BJ (cell line): ENCODE data around the gene DKK2. TPM values are rescaled to one million over a fixed set of nuclear protein-coding genes. Genes with fewer than 3 reads are reported as not detected.
"Not testable (repeated sequence)": the region's sequence is repeated elsewhere in the genome, so short reads cannot be mapped to it uniquely, and the experiment has no call there.

Source experiments
- CTCF ChIA-PET: fragments of 350-600 bp; formaldehyde crosslinking; extraction: SDS; loops from one replicate; lab custom pipeline; 2021; ENCODE audit warnings: antibody characterized with exemption, inconsistent platforms; lab: Yijun Ruan, JAX
- POLR2A ChIA-PET: fragments of 300-600 bp; sonication (Branson Sonifier 250); formaldehyde crosslinking; extraction: SDS; loops from one replicate; lab custom pipeline; 2021; ENCODE audit warnings: antibody characterized with exemption; lab: Charles Lee
- DNase-seq: peaks from one replicate; pipeline ENCODE4 v3.0.0-alpha.2; 2011; ENCODE audit warnings: low read depth
- H3K27me3 ChIP-seq: 2 replicates; pipeline ENCODE4 v1.6.0; 2011; ENCODE audit warnings: low read length; ENCODE audit not compliant: control insufficient read depth, insufficient read depth
- H3K36me3 ChIP-seq: 2 replicates; pipeline ENCODE4 v1.5.1; 2011; ENCODE audit warnings: low read length; ENCODE audit not compliant: control insufficient read depth, insufficient read depth
- H3K4me3 ChIP-seq: 2 replicates; pipeline ENCODE4 v1.5.1; 2011; ENCODE audit warnings: low read depth, mild to moderate bottlenecking, control low read depth, low read length
- polyA plus RNA-seq: library from polyadenylated mRNA; depleted of rRNA; stranded (reverse); fragments of >200 nt; gene quantifications from 2 replicates; pipeline ENCODE4 v1.2.3, GENCODE V29; 2011
- TF ChIP-seq, protein P1 (sequence below): IDR thresholded peaks from 2 replicates; pipeline ENCODE4 v1.5.1; 2011; ENCODE audit warnings: low read depth, mild to moderate bottlenecking, control low read depth, inconsistent platforms, low read length, moderate library complexity; ENCODE audit not compliant: insufficient read depth

The DKK2 gene
- polyA plus RNA-seq, 1 experiment, result 0.25 TPM

DNA sequence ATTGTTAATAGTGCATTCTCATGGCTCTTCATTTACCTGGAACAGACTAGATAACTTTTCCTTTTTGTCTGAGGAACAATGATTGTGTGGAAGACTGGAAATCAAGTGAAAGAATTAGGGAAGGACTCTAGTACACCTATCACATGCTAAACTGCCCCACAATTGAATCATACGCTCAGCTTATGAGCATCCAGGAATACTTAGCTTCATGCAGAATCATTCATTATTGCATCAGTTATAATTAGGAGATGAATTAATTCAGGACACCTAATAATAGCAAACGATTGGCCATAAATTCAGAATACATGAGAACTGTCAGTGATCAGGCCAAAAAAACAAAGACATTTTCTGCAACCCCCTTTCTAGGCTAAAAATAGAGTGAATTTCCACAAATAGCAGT, 106.9 kb downstream of the DKK2 start:
- CTCF ChIA-PET, result no interaction called here
- TF ChIP-seq, protein P1, sequence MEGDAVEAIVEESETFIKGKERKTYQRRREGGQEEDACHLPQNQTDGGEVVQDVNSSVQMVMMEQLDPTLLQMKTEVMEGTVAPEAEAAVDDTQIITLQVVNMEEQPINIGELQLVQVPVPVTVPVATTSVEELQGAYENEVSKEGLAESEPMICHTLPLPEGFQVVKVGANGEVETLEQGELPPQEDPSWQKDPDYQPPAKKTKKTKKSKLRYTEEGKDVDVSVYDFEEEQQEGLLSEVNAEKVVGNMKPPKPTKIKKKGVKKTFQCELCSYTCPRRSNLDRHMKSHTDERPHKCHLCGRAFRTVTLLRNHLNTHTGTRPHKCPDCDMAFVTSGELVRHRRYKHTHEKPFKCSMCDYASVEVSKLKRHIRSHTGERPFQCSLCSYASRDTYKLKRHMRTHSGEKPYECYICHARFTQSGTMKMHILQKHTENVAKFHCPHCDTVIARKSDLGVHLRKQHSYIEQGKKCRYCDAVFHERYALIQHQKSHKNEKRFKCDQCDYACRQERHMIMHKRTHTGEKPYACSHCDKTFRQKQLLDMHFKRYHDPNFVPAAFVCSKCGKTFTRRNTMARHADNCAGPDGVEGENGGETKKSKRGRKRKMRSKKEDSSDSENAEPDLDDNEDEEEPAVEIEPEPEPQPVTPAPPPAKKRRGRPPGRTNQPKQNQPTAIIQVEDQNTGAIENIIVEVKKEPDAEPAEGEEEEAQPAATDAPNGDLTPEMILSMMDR, result no peak
- H3K36me3 ChIP-seq, result no peaks in the 10 kb centered on the region
- no peak overlapping the region for H3K4me3 ChIP-seq
- POLR2A ChIA-PET, result no interaction called here
- no peaks in the 10 kb centered on the region for H3K27me3 ChIP-seq
- no peak for DNase-seq

DNA sequence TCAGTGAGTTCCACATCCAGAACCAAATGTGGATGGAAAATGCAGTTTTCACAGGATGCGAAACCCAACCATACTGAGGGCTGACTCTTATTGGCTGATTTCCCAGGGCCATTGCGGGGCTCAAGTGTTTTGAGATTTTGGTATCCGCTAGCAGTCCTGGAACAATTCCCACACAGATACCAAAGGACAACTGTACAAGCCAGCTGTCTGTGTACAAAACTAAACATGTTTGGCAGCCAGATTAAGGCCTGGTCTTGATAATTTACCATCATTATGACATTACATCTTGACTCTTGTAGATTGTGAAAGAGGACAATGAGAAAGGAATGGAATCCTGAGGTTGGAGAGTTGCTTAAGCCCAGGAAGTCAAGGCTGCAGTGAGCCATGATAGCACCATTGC, 121.9 kb downstream of the DKK2 start:
- ChIA-PET POLR2A (no interaction called here), CTCF (no interaction called here)
- no peak overlapping the region for H3K4me3 ChIP-seq
- TF ChIP-seq, protein P1, result no peak
- no peaks in the 10 kb centered on the region for H3K27me3 ChIP-seq
- no peak for DNase-seq
- no peaks in the 10 kb centered on the region for H3K36me3 ChIP-seq

DNA sequence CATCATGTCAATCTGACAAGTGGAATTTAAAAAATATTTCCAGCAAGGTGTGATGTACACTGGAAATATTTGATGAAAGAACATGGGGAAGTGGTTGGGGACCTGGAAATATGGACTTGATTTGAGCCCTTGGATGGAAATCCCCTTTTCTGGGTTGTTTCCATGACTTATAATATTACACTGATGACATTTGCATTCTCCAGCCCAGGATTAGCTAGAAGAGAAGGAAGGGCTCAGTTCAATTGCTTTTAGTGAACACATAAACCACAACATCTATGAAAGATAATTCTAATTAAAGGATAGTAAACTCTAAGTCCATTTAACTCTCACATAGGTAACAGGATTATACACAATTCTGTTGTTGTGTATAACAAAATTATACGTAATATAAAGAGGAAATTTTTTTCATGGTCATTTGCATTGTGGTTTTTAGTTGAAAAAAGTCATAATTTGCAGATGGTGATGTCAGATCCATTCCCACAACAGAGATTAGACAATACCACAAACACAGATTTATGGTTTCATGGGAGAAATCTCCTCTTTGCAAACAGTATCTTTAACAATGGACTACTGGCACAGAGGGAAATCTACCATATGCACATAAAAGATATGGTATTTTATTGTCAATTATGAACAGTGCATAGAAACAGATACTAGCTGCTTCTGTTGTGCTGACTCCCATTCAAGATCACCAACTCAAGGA, 126.5 kb downstream of the DKK2 start:
- TF ChIP-seq, protein P1, result no peak
- Histone ChIP-seq H3K27me3 (no peaks in the 10 kb centered on the region), H3K4me3 (no peak overlapping the region), H3K36me3 (no peaks in the 10 kb centered on the region)
- DNase-seq, result no peak
- ChIA-PET POLR2A (no interaction called here), CTCF (interaction anchor here (1.0 kb wide), 1 partner anchor 11 kb away, joined by 6 read pairs; no protein-coding TSS in a partner anchor)

DNA sequence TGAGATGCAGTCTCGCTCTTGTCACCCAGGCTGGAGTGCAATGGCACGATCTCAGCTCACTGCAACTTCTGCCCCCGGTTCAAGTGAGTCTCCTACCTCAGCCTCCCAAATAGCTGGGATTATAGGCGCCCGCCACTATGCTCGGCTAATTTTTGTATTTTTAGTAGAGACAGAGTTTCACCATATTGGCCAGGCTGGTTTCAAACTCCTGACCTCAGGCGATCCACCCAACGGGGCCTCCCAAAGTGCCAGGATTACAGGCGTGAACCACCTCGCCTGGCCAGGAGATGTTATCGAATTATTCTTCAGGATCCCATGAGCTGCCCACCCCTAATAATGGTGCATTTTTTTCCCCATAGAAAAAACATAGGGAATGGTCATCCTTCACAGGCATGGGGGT, 128.1 kb downstream of the DKK2 start:
- H3K4me3 ChIP-seq, H3K27me3 ChIP-seq, DNase-seq, H3K36me3 ChIP-seq, POLR2A ChIA-PET: not testable (repeated sequence)
- CTCF ChIA-PET, result interaction anchor here (1.2 kb wide), 1 partner anchor 9 kb away, joined by 4 read pairs; no protein-coding TSS in a partner anchor

DNA sequence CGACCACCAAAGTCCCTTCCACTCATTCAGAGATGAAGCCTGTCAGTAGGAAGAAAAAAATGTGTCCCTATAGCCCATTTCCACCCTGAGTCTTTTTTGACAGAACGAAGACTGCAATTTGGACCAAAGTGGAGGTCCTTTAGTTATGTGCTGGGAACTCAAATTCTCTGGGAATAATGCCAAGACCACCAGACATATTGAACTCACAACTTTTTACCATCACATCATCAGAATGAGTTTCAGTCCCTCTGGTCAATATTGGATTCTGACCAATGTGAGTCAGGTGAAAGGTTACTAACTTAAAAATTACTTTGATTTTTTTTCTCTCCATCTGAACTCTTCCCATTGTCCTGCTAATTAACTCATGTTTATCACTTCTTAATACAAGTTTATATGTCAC, 128.9 kb downstream of the DKK2 start:
- Histone ChIP-seq H3K27me3 (no peaks in the 10 kb centered on the region), H3K36me3 (no peaks in the 10 kb centered on the region), H3K4me3 (no peak overlapping the region)
- TF ChIP-seq, protein P1, result no peak
- ChIA-PET POLR2A (no interaction called here), CTCF (interaction anchor here (1.2 kb wide), 1 partner anchor 8 kb away, joined by 4 read pairs; no protein-coding TSS in a partner anchor)
- DNase-seq, result no peak
